GM15510 (cell line): ENCODE data around the gene RGS8.

ENCODE experiments used
- POLR2A ChIP-seq: IDR thresholded peaks from 3 replicates; pipeline ENCODE4 v1.6.1; 2011; ENCODE audit warnings: borderline replicate concordance; ENCODE audit not compliant: insufficient read length; ENCODE audit errors: extremely low read depth

Gene RGS8

GRCh38 chr1:182682406-182682805 lies 2.0 kb downstream of the RGS8 start:
- no peak for TF ChIP-seq POLR2A

- no peak for TF ChIP-seq POLR2A
Measured at GRCh38 chr1:182681568-182681912, 2.8 kb downstream of the RGS8 start.

GRCh38 chr1:182680901-182681567 lies 3.4 kb downstream of the RGS8 start:
- TF ChIP-seq POLR2A: no peak

- TF ChIP-seq POLR2A: no peak
Measured at GRCh38 chr1:182680408-182680807, 4.0 kb downstream of the RGS8 start.

GRCh38 chr1:182679684-182680083 lies 4.7 kb downstream of the RGS8 start:
- no peak for TF ChIP-seq POLR2A

GRCh38 chr1:182677397-182678098 lies 6.8 kb downstream of the RGS8 start:
- TF ChIP-seq POLR2A: no peak

GRCh38 chr1:182676274-182676673 lies 8.1 kb downstream of the RGS8 start:
- TF ChIP-seq POLR2A: no peak

- no peak for TF ChIP-seq POLR2A
Measured at GRCh38 chr1:182674346-182675246, 9.8 kb downstream of the RGS8 start.

- no peak for TF ChIP-seq POLR2A
Measured at GRCh38 chr1:182672487-182672836, 11.9 kb downstream of the RGS8 start.

GRCh38 chr1:182671750-182672486 lies 12.5 kb downstream of the RGS8 start:
- TF ChIP-seq POLR2A: no peak

GRCh38 chr1:182670032-182670749 lies 14.2 kb downstream of the RGS8 start:
- no peak for TF ChIP-seq POLR2A

GRCh38 chr1:182669266-182669665 lies 15.1 kb downstream of the RGS8 start:
- TF ChIP-seq POLR2A: no peak

GRCh38 chr1:182668521-182669054 lies 15.8 kb downstream of the RGS8 start:
- TF ChIP-seq POLR2A: no peak
